WTC11 (cell line): ENCODE results near the gene SYNPO. TPM values are rescaled to one million over a fixed set of nuclear protein-coding genes. Genes with fewer than 3 reads are reported as not detected.
A peak's percentile ranks its signal among the peaks of the same experiment; 100 is the strongest.

Source experiments
- ATAC-seq: fragments of 200-7000 bp; cut with Tn5 transposase; 2 replicates; pipeline ENCODE4 v1.10.0; 2021; ENCODE audit warnings: mild to moderate bottlenecking, moderate library complexity
- CTCF ChIA-PET: fragments of 300-600 bp; sonication (Branson Sonifier 250); formaldehyde crosslinking; loops from one replicate; lab custom pipeline; 2021; ENCODE audit warnings: antibody characterized with exemption; lab: Charles Lee
- POLR2A ChIA-PET: fragments of 350-600 bp; sonication (Branson Sonifier 250); formaldehyde crosslinking; loops from one replicate; lab custom pipeline; 2021; ENCODE audit warnings: antibody characterized with exemption; lab: Charles Lee
- DNase-seq: peaks from one replicate; pipeline ENCODE4 v3.0.0; 2021; ENCODE audit warnings: low spot score
- H3K27ac Mint-ChIP-seq: 2 replicates; pipeline ENCODE4 v1.8.0; 2021; ENCODE audit warnings: mixed read lengths
- H3K27me3 Mint-ChIP-seq: 2 replicates; pipeline ENCODE4 v1.8.0; 2021; ENCODE audit warnings: low read depth, mild to moderate bottlenecking, moderate library complexity, mixed read lengths
- H3K36me3 Mint-ChIP-seq: 2 replicates; pipeline ENCODE4 v1.8.0; 2021; ENCODE audit warnings: mixed read lengths
- H3K4me1 Mint-ChIP-seq: 2 replicates; pipeline ENCODE4 v1.8.0; 2022; ENCODE audit warnings: mixed read lengths
- H3K4me3 Mint-ChIP-seq: 2 replicates; pipeline ENCODE4 v1.8.0; 2021; ENCODE audit warnings: mild to moderate bottlenecking, moderate library complexity, mixed read lengths
- H3K9me3 Mint-ChIP-seq: 2 replicates; pipeline ENCODE4 v1.8.0; 2021; ENCODE audit warnings: mixed read lengths
- ATF1 ChIP-seq: sonication (generic); formaldehyde crosslinking; IDR thresholded peaks from 2 replicates; pipeline ENCODE4 v1.8.1; 2023; ENCODE audit warnings: mild to moderate bottlenecking, moderate library complexity, missing genetic modification reagents
- CBFB ChIP-seq: sonication (generic); formaldehyde crosslinking; IDR thresholded peaks from 2 replicates; pipeline ENCODE4 v1.8.1; 2022; ENCODE audit warnings: mild to moderate bottlenecking, low read depth, missing genetic modification reagents
- CREB1 ChIP-seq: sonication (generic); formaldehyde crosslinking; IDR thresholded peaks from 2 replicates; pipeline ENCODE4 v1.8.0; 2023; ENCODE audit warnings: mild to moderate bottlenecking, missing genetic modification reagents
- ELF4 ChIP-seq: sonication (generic); formaldehyde crosslinking; IDR thresholded peaks from 2 replicates; pipeline ENCODE4 v1.8.1; 2022; ENCODE audit warnings: low read depth, mild to moderate bottlenecking, moderate library complexity, missing genetic modification reagents
- FOXK1 ChIP-seq: sonication (generic); formaldehyde crosslinking; IDR thresholded peaks from 2 replicates; pipeline ENCODE4 v1.8.0; 2022; ENCODE audit warnings: mild to moderate bottlenecking, moderate library complexity, missing genetic modification reagents
- MYBL2 ChIP-seq: sonication (generic); formaldehyde crosslinking; IDR thresholded peaks from 2 replicates; pipeline ENCODE4 v1.8.1; 2023; ENCODE audit warnings: mild to moderate bottlenecking, moderate library complexity, missing genetic modification reagents
- SOX15 ChIP-seq: fragments of 250-450 bp; sonication (Bioruptor Pico); IDR thresholded peaks from 2 replicates; pipeline ENCODE4 v1.9.0; 2021; ENCODE audit warnings: mild to moderate bottlenecking
- TP53 ChIP-seq: sonication (generic); formaldehyde crosslinking; IDR thresholded peaks from 2 replicates; pipeline ENCODE4 v1.8.1; 2023; ENCODE audit warnings: mild to moderate bottlenecking, missing genetic modification reagents
- ZNF138 ChIP-seq: sonication (generic); formaldehyde crosslinking; conservative IDR thresholded peaks from 2 replicates; pipeline ENCODE4 v1.8.1; 2022; ENCODE audit warnings: mild to moderate bottlenecking, moderate library complexity, missing genetic modification reagents
- total RNA-seq: library from RNA; stranded (reverse); gene quantifications from 3 replicates; pipeline ENCODE4 v1.2.3, GENCODE V29; 2021
- TF ChIP-seq, protein P1 (sequence below): fragments of 250-450 bp; sonication (Bioruptor Pico); conservative IDR thresholded peaks from 2 replicates; pipeline ENCODE4 v1.9.0; 2021; ENCODE audit warnings: mild to moderate bottlenecking
- TF ChIP-seq, protein P2 (sequence below): sonication (generic); formaldehyde crosslinking; IDR thresholded peaks from 2 replicates; pipeline ENCODE4 v1.8.0; 2022; ENCODE audit warnings: mild to moderate bottlenecking, missing genetic modification reagents
- TF ChIP-seq, protein P3 (sequence below): sonication (generic); formaldehyde crosslinking; IDR thresholded peaks from 2 replicates; pipeline ENCODE4 v1.8.1; 2023; ENCODE audit warnings: mild to moderate bottlenecking, missing genetic modification reagents, moderate library complexity
- TF ChIP-seq, protein P4 (sequence below): sonication (generic); formaldehyde crosslinking; IDR thresholded peaks from 2 replicates; pipeline ENCODE4 v1.8.0; 2022; ENCODE audit warnings: mild to moderate bottlenecking, missing genetic modification reagents
- TF ChIP-seq, protein P5 (sequence below): fragments of 250-450 bp; sonication (Bioruptor Pico); IDR thresholded peaks from 2 replicates; pipeline ENCODE4 v1.9.0; 2021; ENCODE audit warnings: mild to moderate bottlenecking, borderline replicate concordance
- TF ChIP-seq, protein P6 (sequence below): sonication (generic); formaldehyde crosslinking; IDR thresholded peaks from 2 replicates; pipeline ENCODE4 v1.8.0; 2022; ENCODE audit warnings: mild to moderate bottlenecking, missing genetic modification reagents

SYNPO gene
- total RNA-seq, 1 experiment from 2014 or later = 2.1 TPM

DNA sequence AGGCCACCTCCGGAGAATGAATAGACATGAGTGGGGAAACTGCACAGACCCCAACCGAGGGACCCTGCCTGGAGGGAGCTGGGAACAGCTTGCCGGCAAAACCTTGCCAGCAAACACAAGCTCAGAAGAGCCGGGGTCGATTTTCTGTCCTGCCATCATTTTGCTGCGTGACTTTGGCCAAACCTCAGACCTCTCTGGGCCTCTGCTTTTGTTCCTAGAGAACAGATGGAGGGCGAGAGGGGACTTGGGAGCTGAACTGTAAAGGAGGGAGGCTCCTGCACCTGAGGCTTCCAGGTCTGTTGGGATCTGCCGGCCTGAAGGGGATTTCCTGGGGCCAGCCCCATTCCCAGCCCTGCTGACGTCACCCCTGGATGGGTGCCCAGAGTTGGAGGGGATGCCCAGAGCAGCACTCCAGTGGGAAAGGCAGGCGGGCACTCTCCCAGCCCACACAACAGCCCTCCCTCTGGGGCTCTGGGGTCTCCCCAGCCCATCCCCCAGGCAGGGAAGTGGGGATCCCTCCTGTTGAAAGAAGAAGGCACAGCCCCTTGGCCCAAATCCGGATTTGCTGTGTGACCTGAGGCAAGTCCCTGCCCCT is 40.4 kb upstream of the SYNPO start (continued):
- TF ChIP-seq, protein P1, sequence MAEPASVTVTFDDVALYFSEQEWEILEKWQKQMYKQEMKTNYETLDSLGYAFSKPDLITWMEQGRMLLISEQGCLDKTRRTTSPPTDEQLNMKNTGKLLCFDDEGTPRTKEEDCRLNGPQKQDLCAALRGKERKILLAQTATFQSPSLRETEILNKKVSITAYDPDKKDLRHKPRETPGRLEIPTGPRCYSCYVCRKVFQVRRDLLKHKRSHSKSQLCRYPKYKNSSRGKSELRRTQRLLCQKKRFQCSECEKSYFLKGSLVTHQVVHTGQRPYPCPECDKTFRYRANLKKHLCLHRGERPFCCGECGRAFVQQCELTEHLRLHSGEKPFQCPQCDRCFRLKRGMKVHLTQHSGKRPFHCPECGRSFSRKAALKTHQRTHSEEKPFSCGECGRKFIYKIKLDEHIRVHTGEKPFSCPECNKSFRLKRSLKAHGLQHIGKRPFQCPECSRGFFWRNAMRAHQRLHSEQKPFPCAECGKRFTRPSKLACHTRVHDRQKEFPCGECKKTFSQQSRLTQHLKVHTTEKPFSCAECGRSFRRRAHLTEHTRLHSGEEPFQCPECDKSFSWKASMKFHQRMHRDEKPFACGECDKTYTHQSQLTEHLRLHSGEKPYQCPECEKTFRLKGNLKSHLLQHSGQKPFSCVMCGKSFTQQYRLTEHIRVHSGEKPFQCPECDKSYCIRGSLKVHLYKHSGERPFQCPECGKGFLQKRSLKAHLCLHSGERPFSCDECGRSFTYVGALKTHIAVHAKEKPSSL (CRISPR knock-in tag) = no peak
- TF ChIP-seq, all 79 proteins: peak for 0

DNA sequence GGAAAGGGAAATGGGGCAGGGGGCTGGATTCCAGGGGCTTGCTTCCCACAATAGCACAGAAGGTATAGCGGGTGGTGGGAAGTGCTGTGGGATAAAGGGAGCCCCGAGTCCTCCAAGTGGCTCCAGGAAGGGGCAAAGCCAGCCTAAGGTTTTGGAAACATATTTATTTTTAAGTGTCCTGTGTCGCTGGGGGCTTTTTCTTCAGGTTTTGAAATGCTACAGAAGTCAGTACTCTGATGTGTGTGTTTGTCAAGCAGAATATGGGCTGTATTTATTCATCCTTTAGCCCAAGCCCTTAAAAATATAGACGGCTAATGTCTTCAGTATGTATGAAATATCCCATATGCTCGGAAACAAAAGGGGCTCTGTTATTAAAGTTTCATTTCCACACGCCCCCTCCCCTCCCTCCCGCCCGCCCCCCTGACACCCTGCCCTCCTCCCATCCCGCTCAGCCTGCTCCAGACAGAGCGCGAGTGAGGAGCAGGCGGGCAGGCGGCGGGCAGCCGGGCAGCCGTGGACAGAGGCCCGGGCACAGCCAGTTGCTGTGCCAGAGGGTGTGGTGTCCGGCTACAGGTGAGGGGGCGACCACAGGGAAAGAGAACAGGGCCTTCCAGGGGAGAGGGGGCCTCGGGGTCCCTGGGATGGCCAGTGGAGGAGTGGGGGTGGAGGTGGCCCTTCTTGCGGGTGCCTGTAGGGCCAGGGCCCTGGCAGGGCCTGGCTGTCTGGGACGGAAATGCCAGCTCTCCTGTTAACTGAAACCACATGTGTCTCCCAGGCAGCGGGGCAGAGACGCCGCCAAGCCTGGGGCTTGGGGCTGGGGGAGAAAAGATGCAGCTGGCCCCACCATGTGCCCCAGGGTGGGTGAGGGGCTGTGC is 39.6 kb upstream of the SYNPO start:
- Mint-ChIP-seq H3K4me1 (peaks cover 9% of the 10 kb centered on the region), H3K36me3 (no peaks in the 10 kb centered on the region), H3K27ac (no peak overlapping the region), H3K9me3 (no peaks in the 10 kb centered on the region), H3K27me3 (no peaks in the 10 kb centered on the region), H3K4me3 (no peak overlapping the region)
- ChIA-PET CTCF (interaction anchor here (1.3 kb wide), 1 partner anchor 14 kb away, joined by 8 read pairs; no protein-coding TSS in a partner anchor), POLR2A (no interaction called here)
- ATAC-seq (no peak), DNase-seq (no peak)
- TF ChIP-seq, protein P2, sequence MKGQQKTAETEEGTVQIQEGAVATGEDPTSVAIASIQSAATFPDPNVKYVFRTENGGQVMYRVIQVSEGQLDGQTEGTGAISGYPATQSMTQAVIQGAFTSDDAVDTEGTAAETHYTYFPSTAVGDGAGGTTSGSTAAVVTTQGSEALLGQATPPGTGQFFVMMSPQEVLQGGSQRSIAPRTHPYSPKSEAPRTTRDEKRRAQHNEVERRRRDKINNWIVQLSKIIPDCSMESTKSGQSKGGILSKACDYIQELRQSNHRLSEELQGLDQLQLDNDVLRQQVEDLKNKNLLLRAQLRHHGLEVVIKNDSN (CRISPR knock-in tag) = no peak
- TF ChIP-seq ZNF138 (CRISPR knock-in tag) (no peak), SOX15 (CRISPR knock-in tag) (no peak), CBFB (CRISPR knock-in tag) (no peak)
- TF ChIP-seq, protein P3, sequence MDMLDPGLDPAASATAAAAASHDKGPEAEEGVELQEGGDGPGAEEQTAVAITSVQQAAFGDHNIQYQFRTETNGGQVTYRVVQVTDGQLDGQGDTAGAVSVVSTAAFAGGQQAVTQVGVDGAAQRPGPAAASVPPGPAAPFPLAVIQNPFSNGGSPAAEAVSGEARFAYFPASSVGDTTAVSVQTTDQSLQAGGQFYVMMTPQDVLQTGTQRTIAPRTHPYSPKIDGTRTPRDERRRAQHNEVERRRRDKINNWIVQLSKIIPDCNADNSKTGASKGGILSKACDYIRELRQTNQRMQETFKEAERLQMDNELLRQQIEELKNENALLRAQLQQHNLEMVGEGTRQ (CRISPR knock-in tag) = no peak

DNA sequence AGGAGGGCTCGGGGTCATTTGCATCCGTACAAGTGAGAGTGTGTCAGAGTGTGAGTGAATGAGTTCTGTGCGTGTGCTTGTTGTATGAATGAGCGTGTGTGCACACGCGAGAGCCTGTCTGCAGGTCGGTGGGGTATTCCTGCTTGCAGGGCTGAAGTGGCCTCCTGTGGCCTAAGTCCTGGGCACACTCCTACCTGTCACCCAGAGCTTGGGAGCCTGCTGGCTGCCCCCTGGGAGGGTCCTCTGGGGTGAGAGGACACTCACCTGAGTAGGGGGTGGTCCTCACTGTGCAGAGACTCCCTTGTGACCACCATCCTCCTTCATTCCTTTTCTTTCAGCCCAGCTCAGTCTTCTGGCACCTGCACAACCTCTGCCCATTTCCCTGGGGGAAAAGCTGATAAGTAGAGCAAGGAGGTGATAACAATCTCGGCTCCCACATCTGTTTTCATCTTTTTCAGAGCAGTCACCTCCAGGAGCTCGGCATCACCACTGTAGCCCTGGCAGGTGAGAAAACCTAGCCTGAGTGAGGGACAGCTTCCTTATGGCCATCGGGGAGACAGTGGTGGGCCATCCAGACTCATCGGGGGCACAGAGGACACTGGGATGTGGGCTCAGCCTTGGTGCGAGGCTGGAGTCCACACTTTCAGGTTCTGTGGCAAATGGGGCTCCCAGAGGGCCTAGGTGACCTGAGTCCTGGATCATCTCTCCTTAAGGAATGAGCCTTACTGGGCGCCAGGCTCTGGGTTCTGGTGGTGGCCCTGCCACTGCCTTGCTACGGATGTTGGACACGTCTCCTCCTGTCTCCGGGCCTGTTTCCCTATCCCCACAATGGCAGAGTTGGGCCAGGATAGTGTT is 38.7 kb upstream of the SYNPO start:
- ATAC-seq = no peak
- Mint-ChIP-seq H3K4me1 (0 out of 2 replicates have a peak, but pooled peaks cover 4% of the 10 kb centered on the region), H3K27ac (peak overlapping the region; percentile 72), H3K27me3 (no peaks in the 10 kb centered on the region), H3K9me3 (no peaks in the 10 kb centered on the region), H3K4me3 (no peak overlapping the region), H3K36me3 (no peaks in the 10 kb centered on the region)
- POLR2A ChIA-PET = no interaction called here
- DNase-seq = no peak
- CTCF ChIA-PET = interaction anchor here (1.3 kb wide), 1 partner anchor 13 kb away, joined by 8 read pairs; no protein-coding TSS in a partner anchor
- TF ChIP-seq, protein P4, sequence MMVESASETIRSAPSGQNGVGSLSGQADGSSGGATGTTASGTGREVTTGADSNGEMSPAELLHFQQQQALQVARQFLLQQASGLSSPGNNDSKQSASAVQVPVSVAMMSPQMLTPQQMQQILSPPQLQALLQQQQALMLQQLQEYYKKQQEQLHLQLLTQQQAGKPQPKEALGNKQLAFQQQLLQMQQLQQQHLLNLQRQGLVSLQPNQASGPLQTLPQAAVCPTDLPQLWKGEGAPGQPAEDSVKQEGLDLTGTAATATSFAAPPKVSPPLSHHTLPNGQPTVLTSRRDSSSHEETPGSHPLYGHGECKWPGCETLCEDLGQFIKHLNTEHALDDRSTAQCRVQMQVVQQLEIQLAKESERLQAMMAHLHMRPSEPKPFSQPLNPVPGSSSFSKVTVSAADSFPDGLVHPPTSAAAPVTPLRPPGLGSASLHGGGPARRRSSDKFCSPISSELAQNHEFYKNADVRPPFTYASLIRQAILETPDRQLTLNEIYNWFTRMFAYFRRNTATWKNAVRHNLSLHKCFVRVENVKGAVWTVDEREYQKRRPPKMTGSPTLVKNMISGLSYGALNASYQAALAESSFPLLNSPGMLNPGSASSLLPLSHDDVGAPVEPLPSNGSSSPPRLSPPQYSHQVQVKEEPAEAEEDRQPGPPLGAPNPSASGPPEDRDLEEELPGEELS (CRISPR knock-in tag) = no peak
- TF ChIP-seq ELF4 = no peak
- TF ChIP-seq, protein P5, sequence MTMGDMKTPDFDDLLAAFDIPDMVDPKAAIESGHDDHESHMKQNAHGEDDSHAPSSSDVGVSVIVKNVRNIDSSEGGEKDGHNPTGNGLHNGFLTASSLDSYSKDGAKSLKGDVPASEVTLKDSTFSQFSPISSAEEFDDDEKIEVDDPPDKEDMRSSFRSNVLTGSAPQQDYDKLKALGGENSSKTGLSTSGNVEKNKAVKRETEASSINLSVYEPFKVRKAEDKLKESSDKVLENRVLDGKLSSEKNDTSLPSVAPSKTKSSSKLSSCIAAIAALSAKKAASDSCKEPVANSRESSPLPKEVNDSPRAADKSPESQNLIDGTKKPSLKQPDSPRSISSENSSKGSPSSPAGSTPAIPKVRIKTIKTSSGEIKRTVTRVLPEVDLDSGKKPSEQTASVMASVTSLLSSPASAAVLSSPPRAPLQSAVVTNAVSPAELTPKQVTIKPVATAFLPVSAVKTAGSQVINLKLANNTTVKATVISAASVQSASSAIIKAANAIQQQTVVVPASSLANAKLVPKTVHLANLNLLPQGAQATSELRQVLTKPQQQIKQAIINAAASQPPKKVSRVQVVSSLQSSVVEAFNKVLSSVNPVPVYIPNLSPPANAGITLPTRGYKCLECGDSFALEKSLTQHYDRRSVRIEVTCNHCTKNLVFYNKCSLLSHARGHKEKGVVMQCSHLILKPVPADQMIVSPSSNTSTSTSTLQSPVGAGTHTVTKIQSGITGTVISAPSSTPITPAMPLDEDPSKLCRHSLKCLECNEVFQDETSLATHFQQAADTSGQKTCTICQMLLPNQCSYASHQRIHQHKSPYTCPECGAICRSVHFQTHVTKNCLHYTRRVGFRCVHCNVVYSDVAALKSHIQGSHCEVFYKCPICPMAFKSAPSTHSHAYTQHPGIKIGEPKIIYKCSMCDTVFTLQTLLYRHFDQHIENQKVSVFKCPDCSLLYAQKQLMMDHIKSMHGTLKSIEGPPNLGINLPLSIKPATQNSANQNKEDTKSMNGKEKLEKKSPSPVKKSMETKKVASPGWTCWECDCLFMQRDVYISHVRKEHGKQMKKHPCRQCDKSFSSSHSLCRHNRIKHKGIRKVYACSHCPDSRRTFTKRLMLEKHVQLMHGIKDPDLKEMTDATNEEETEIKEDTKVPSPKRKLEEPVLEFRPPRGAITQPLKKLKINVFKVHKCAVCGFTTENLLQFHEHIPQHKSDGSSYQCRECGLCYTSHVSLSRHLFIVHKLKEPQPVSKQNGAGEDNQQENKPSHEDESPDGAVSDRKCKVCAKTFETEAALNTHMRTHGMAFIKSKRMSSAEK (CRISPR knock-in tag) = no peak
- no peak for TF ChIP-seq TP53 (CRISPR knock-in tag)
- no peak for TF ChIP-seq ATF1 (CRISPR knock-in tag)
- no peak for TF ChIP-seq FOXK1 (CRISPR knock-in tag)
- TF ChIP-seq, protein P6, sequence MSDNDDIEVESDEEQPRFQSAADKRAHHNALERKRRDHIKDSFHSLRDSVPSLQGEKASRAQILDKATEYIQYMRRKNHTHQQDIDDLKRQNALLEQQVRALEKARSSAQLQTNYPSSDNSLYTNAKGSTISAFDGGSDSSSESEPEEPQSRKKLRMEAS (CRISPR knock-in tag) = no peak
- no peak for TF ChIP-seq CREB1
- no peak for TF ChIP-seq CBFB (CRISPR knock-in tag)
- TF ChIP-seq MYBL2 (CRISPR knock-in tag) = no peak
